H9 (cell line): Measurements from ENCODE around the gene UROS. TPM values are rescaled to one million over a fixed set of nuclear protein-coding genes. Genes with fewer than 3 reads are reported as not detected.

ENCODE experiments used
- DNase-seq: peaks from one replicate; pipeline ENCODE4 v3.0.0-alpha.2; 2017
- H2AFZ ChIP-seq: one replicate; pipeline ENCODE4 v1.6.1; 2013; ENCODE audit warnings: mild to moderate bottlenecking, low read length, control low read depth, moderate library complexity
- H2AK5ac ChIP-seq: 2 replicates; pipeline ENCODE4 v1.6.1; 2013; ENCODE audit warnings: low read length, control low read depth, mixed read lengths; ENCODE audit not compliant: insufficient read length
- H2BK120ac ChIP-seq: one replicate; pipeline ENCODE4 v1.6.1; 2013; ENCODE audit warnings: low read depth, mild to moderate bottlenecking, low read length, control low read depth, inconsistent platforms; ENCODE audit not compliant: poor library complexity, severe bottlenecking
- H2BK12ac ChIP-seq: 2 replicates; pipeline ENCODE4 v1.6.1; 2013; ENCODE audit warnings: low read length, control low read depth, mixed read lengths, low read depth; ENCODE audit not compliant: insufficient read length
- H2BK15ac ChIP-seq: 2 replicates; pipeline ENCODE4 v1.6.1; 2013; ENCODE audit warnings: low read depth, low read length, control low read depth
- H2BK20ac ChIP-seq: one replicate; pipeline ENCODE4 v1.6.1; 2013; ENCODE audit warnings: low read depth, mild to moderate bottlenecking, low read length, control low read depth, inconsistent platforms; ENCODE audit not compliant: poor library complexity, severe bottlenecking
- H2BK5ac ChIP-seq: 2 replicates; pipeline ENCODE4 v1.6.1; 2013; ENCODE audit warnings: low read length, control low read depth, mixed read lengths; ENCODE audit not compliant: insufficient read length
- H3K14ac ChIP-seq: 2 replicates; pipeline ENCODE4 v1.6.1; 2013; ENCODE audit warnings: low read length, control low read depth; ENCODE audit not compliant: insufficient read depth
- H3K18ac ChIP-seq: 2 replicates; pipeline ENCODE4 v1.6.1; 2013; ENCODE audit warnings: low read depth, mild to moderate bottlenecking, mixed read lengths, low read length, control low read depth; ENCODE audit not compliant: insufficient read length
- H3K23ac ChIP-seq: 2 replicates; pipeline ENCODE4 v1.6.1; 2013; ENCODE audit warnings: low read length, control low read depth, mixed read lengths, low read depth; ENCODE audit not compliant: insufficient read length
- H3K23me2 ChIP-seq: 2 replicates; pipeline ENCODE4 v1.6.1; 2013; ENCODE audit warnings: low read depth, mild to moderate bottlenecking, mixed read lengths, low read length, control low read depth; ENCODE audit not compliant: insufficient read length, poor library complexity, severe bottlenecking
- H3K27ac ChIP-seq: 2 replicates; pipeline ENCODE4 v1.5.1; 2013; ENCODE audit warnings: low read length, control low read depth, mixed read lengths, low read depth; ENCODE audit not compliant: insufficient read length
- H3K27me3 ChIP-seq: 2 replicates; pipeline ENCODE4 v1.6.1; 2013; ENCODE audit warnings: low read length, control low read depth, inconsistent platforms; ENCODE audit not compliant: insufficient read depth
- H3K4ac ChIP-seq: 2 replicates; pipeline ENCODE4 v1.6.1; 2013; ENCODE audit warnings: low read depth, mild to moderate bottlenecking, control low read depth, inconsistent platforms, low read length, moderate library complexity
- H3K4me1 ChIP-seq: 2 replicates; pipeline ENCODE4 v1.6.1; 2013; ENCODE audit warnings: low read length, control low read depth, inconsistent platforms; ENCODE audit not compliant: insufficient read depth
- H3K4me2 ChIP-seq: 2 replicates; pipeline ENCODE4 v1.6.1; 2013; ENCODE audit warnings: low read length, control low read depth, mixed read lengths; ENCODE audit not compliant: insufficient read length, insufficient read depth
- H3K56ac ChIP-seq: 2 replicates; pipeline ENCODE4 v1.6.1; 2013; ENCODE audit warnings: low read depth, mild to moderate bottlenecking, mixed read lengths, low read length, control low read depth; ENCODE audit not compliant: insufficient read length
- H3K79me1 ChIP-seq: 2 replicates; pipeline ENCODE4 v1.6.1; 2013; ENCODE audit warnings: low read depth, mild to moderate bottlenecking, moderate library complexity, low read length, control low read depth, inconsistent platforms; ENCODE audit not compliant: insufficient read depth, poor library complexity, severe bottlenecking
- H3K79me2 ChIP-seq: 2 replicates; pipeline ENCODE4 v1.6.1; 2013; ENCODE audit warnings: low read length, control low read depth, inconsistent platforms; ENCODE audit not compliant: insufficient read depth
- H3K9ac ChIP-seq: 2 replicates; pipeline ENCODE4 v1.6.1; 2013; ENCODE audit warnings: low read length, control low read depth, mixed read lengths; ENCODE audit not compliant: insufficient read length; ENCODE audit errors: extremely low read depth
- H3K9me3 ChIP-seq: one replicate; pipeline ENCODE4 v1.6.1; 2013; ENCODE audit warnings: low read depth, low read length, inconsistent platforms; ENCODE audit not compliant: control insufficient read depth
- H3T11ph ChIP-seq: one replicate; pipeline ENCODE4 v1.6.1; 2013; ENCODE audit warnings: mild to moderate bottlenecking, low read length, control low read depth, inconsistent platforms
- H4K20me1 ChIP-seq: one replicate; pipeline ENCODE4 v1.6.1; 2013; ENCODE audit not compliant: control insufficient read depth, insufficient read length, insufficient read depth
- H4K5ac ChIP-seq: 2 replicates; pipeline ENCODE4 v1.6.1; 2013; ENCODE audit warnings: low read depth, mild to moderate bottlenecking, mixed read lengths, low read length, control low read depth; ENCODE audit not compliant: insufficient read length
- H4K8ac ChIP-seq: replicated peaks from 2 replicates; pipeline ENCODE4 v1.6.1; 2013; ENCODE audit warnings: low read length, control low read depth, mixed read lengths, low read depth; ENCODE audit not compliant: insufficient read length
- H4K91ac ChIP-seq: 2 replicates; pipeline ENCODE4 v1.6.1; 2013; ENCODE audit warnings: low read depth, mild to moderate bottlenecking, moderate library complexity, mixed read lengths, low read length, control low read depth; ENCODE audit not compliant: insufficient read length
- H3K27ac Mint-ChIP-seq, 3 experiments: 2 replicates in 2 of 3; 3 replicates in 1 of 3; pipeline ENCODE4 v1.8.0; 2020 to 2021; ENCODE audit warnings: mixed read lengths in 3 of 3, mild to moderate bottlenecking in 1 of 3, moderate library complexity in 1 of 3
- H3K27me3 Mint-ChIP-seq: 2 replicates; pipeline ENCODE4 v1.8.0; 2021; ENCODE audit warnings: low read depth, mild to moderate bottlenecking, moderate library complexity, mixed read lengths
- H3K36me3 Mint-ChIP-seq, 3 experiments: 2 replicates in 2 of 3; 3 replicates in 1 of 3; pipeline ENCODE4 v1.8.0; 2020 to 2021; ENCODE audit warnings: low read depth in 3 of 3, mixed read lengths in 3 of 3; ENCODE audit not compliant: insufficient read depth in 1 of 3
- H3K4me1 Mint-ChIP-seq, 2 experiments: 2 replicates each; pipeline ENCODE4 v1.8.0; 2020; ENCODE audit warnings: mixed read lengths in 2 of 2
- H3K4me3 Mint-ChIP-seq, 2 experiments: 2 replicates in 1 of 2; 3 replicates in 1 of 2; pipeline ENCODE4 v1.8.0; 2020 to 2021; ENCODE audit warnings: mild to moderate bottlenecking in 2 of 2, mixed read lengths in 2 of 2, moderate library complexity in 1 of 2
- H3K9me3 Mint-ChIP-seq, 2 experiments: 2 replicates in 1 of 2; 3 replicates in 1 of 2; pipeline ENCODE4 v1.8.0; 2020; ENCODE audit warnings: mild to moderate bottlenecking in 2 of 2, mixed read lengths in 2 of 2, moderate library complexity in 1 of 2
- CTCF ChIP-seq: fragments of 200-600 bp; sonication (generic); conservative IDR thresholded peaks from 3 replicates; pipeline ENCODE4 v1.8.0; 2021; ENCODE audit warnings: antibody characterized with exemption, mild to moderate bottlenecking
- WGBS: extraction: QIAGEN DNeasy Blood & Tissue Kit; methylation state at CpG from one replicate; pipeline ENCODE4 v1.1.7; 2013; ENCODE audit warnings: missing lambda C conversion rate, low lambda C conversion rate, mixed read lengths; ENCODE audit not compliant: insufficient read length; ENCODE audit errors: extremely low coverage; 5-methylcytosine and 5-hydroxymethylcytosine counted together
- total RNA-seq: library from RNA; stranded (reverse); gene quantifications from 2 replicates; pipeline ENCODE4 v1.2.1, GENCODE V29; 2021

The UROS gene
- total RNA-seq, 1 experiment from 2014 or later: 42.3 TPM

GRCh38 chr10:125827133-125827532 lies 4.1 kb upstream of the UROS start:
- no peak overlapping the region for H2BK5ac ChIP-seq
- Mint-ChIP-seq H3K4me1 (peaks cover 0 to under 1% of the 10 kb centered on the region in 2 experiments; a peak in 3 of 4 replicates), H3K36me3 (peaks cover 32 to 62% (median 59%) of the 10 kb centered on the region in 3 experiments; a peak in 6 of 7 replicates), H3K27me3 (no peaks in the 10 kb centered on the region), H3K27ac (no peak overlapping the region), H3K9me3 (no peaks in the 10 kb centered on the region), H3K4me3 (no peak overlapping the region)
- H2BK120ac ChIP-seq: no peak overlapping the region
- no peak overlapping the region for H3K4me2 ChIP-seq
- peaks cover under 1% of the 10 kb centered on the region for H3K79me1 ChIP-seq
- H3K27ac ChIP-seq: no peak overlapping the region
- peaks cover 23% of the 10 kb centered on the region for H3K79me2 ChIP-seq
- DNase-seq: no peak
- no peaks in the 10 kb centered on the region for H3K9me3 ChIP-seq
- H3K23me2 ChIP-seq: no peaks in the 10 kb centered on the region
- WGBS: 100% methylated on average over 1 of the region's 2 CpGs
- no peak overlapping the region for H4K91ac ChIP-seq
- no peak overlapping the region for H2BK20ac ChIP-seq
- 0 out of 2 replicates have a peak, but pooled peaks cover 2% of the 10 kb centered on the region for H3K4me1 ChIP-seq
- no peak overlapping the region for H3K56ac ChIP-seq
- no peak overlapping the region for H3K9ac ChIP-seq
- H3K18ac ChIP-seq: no peak overlapping the region
- no peak for TF ChIP-seq CTCF
- H2AK5ac ChIP-seq: no peak overlapping the region
- H4K20me1 ChIP-seq: no peaks in the 10 kb centered on the region
- no peak overlapping the region for H3T11ph ChIP-seq
- no peak overlapping the region for H3K4ac ChIP-seq
- H2BK12ac ChIP-seq: no peak overlapping the region
- H3K14ac ChIP-seq: no peak overlapping the region
- no peak overlapping the region for H2AFZ ChIP-seq
- H3K23ac ChIP-seq: no peak overlapping the region
- H2BK15ac ChIP-seq: no peak overlapping the region
- no peak overlapping the region for H4K8ac ChIP-seq
- H3K27me3 ChIP-seq: no peaks in the 10 kb centered on the region
- no peak overlapping the region for H4K5ac ChIP-seq
